ENCODE results near the gene PAQR7. TPM values are rescaled to one million over a fixed set of nuclear protein-coding genes. Genes with fewer than 3 reads are reported as not detected.

The PAQR7 gene
- polyA plus RNA-seq, 1 donor from 2014 or later = 4.1 TPM

GRCh38 chr1:25834894-25835293 is 40.6 kb downstream of the PAQR7 start:
- H3K79me2 ChIP-seq (replicated peaks; ENCODE audit: insufficient read depth, low read length) = no peaks in the 10 kb centered on the region
- H3F3A ChIP-seq (ENCODE audit: insufficient read depth, low read length, poor library complexity, severe bottlenecking) = no peaks in the 10 kb centered on the region
- no peaks in the 10 kb centered on the region for H3K36me3 ChIP-seq (ENCODE audit: insufficient read depth, low read length)
- no peak overlapping the region for H3K9ac ChIP-seq (ENCODE audit: low read length)
- no peak overlapping the region for H2AFZ ChIP-seq (ENCODE audit: low read depth, low read length)
- H3K27me3 ChIP-seq (ENCODE audit: insufficient read depth, low read depth, low read length) = no peaks in the 10 kb centered on the region
- no peaks in the 10 kb centered on the region for H3K9me3 ChIP-seq (ENCODE audit: low read length)
- no peak overlapping the region for H3K27ac ChIP-seq (ENCODE audit: low read length)
- H3K4me2 ChIP-seq (ENCODE audit: low read length) = no peak overlapping the region
- TF ChIP-seq TAF1 (IDR thresholded peaks at IDR 0.05; ENCODE audit: low read depth) (no peak), CTCF (IDR thresholded peaks at IDR 0.05; ENCODE audit: poor library complexity, severe bottlenecking) (no peak), SMC3 (conservative IDR thresholded peaks at IDR 0.05; ENCODE audit: poor library complexity) (no peak), MXI1 (conservative IDR thresholded peaks at IDR 0.05; ENCODE audit: poor library complexity, severe bottlenecking) (no peak), RAD21 (conservative IDR thresholded peaks at IDR 0.05) (no peak), POLR2AphosphoS5 (IDR thresholded peaks at IDR 0.05) (no peak), EP300 (conservative IDR thresholded peaks at IDR 0.05; ENCODE audit: poor library complexity, severe bottlenecking) (no peak), REST (IDR thresholded peaks at IDR 0.05; ENCODE audit: borderline replicate concordance) (no peak), EZH2 (IDR thresholded peaks at IDR 0.05; ENCODE audit: borderline replicate concordance, insufficient read depth, low read length, poor library complexity, severe bottlenecking) (no peak)
- H4K20me1 ChIP-seq (ENCODE audit: insufficient read depth) = no peaks in the 10 kb centered on the region
- H3K9me2 ChIP-seq (ENCODE audit: insufficient read depth, low read length) = no peaks in the 10 kb centered on the region
- no peak overlapping the region for H3K4me3 ChIP-seq (ENCODE audit: low read length)

- no peaks in the 10 kb centered on the region for H3K9me2 ChIP-seq (ENCODE audit: insufficient read depth, low read length)
- no peaks in the 10 kb centered on the region for H4K20me1 ChIP-seq (ENCODE audit: insufficient read depth)
- H3K9me3 ChIP-seq (ENCODE audit: low read length) = no peaks in the 10 kb centered on the region
- H3K79me2 ChIP-seq (replicated peaks; ENCODE audit: insufficient read depth, low read length) = no peaks in the 10 kb centered on the region
- H3K9ac ChIP-seq (ENCODE audit: low read length) = no peak overlapping the region
- H3K27me3 ChIP-seq (ENCODE audit: insufficient read depth, low read depth, low read length) = no peaks in the 10 kb centered on the region
- H3K36me3 ChIP-seq (ENCODE audit: insufficient read depth, low read length) = no peaks in the 10 kb centered on the region
- no peak overlapping the region for H3K4me3 ChIP-seq (ENCODE audit: low read length)
- H3K4me2 ChIP-seq (ENCODE audit: low read length) = no peak overlapping the region
- no peaks in the 10 kb centered on the region for H3F3A ChIP-seq (ENCODE audit: insufficient read depth, low read length, poor library complexity, severe bottlenecking)
- TF ChIP-seq EP300 (conservative IDR thresholded peaks at IDR 0.05; ENCODE audit: poor library complexity, severe bottlenecking) = no peak
- no peak for TF ChIP-seq POLR2AphosphoS5 (IDR thresholded peaks at IDR 0.05)
- no peak for TF ChIP-seq EZH2 (IDR thresholded peaks at IDR 0.05; ENCODE audit: borderline replicate concordance, insufficient read depth, low read length, poor library complexity, severe bottlenecking)
- TF ChIP-seq MXI1 (conservative IDR thresholded peaks at IDR 0.05; ENCODE audit: poor library complexity, severe bottlenecking) = no peak
- TF ChIP-seq RAD21 (conservative IDR thresholded peaks at IDR 0.05) = no peak
- no peak for TF ChIP-seq SMC3 (conservative IDR thresholded peaks at IDR 0.05; ENCODE audit: poor library complexity)
- TF ChIP-seq REST (IDR thresholded peaks at IDR 0.05; ENCODE audit: borderline replicate concordance) = no peak
- no peak for TF ChIP-seq TAF1 (IDR thresholded peaks at IDR 0.05; ENCODE audit: low read depth)
- no peak for TF ChIP-seq CTCF (IDR thresholded peaks at IDR 0.05; ENCODE audit: poor library complexity, severe bottlenecking)
- H2AFZ ChIP-seq (ENCODE audit: low read depth, low read length) = no peak overlapping the region
- H3K27ac ChIP-seq (ENCODE audit: low read length) = no peak overlapping the region
Measured at GRCh38 chr1:25833158-25833557, 42.4 kb downstream of the PAQR7 start.
